HUES48 (cell line): ENCODE data around the gene TRIM54.

ENCODE experiments used
- H3K27ac ChIP-seq: one replicate; pipeline ENCODE4 v1.7.0; 2013; ENCODE audit warnings: low read depth, low read length, inconsistent platforms
- H3K27me3 ChIP-seq: 2 replicates; pipeline ENCODE4 v1.6.1; 2013; ENCODE audit warnings: mild to moderate bottlenecking, low read length; ENCODE audit not compliant: control insufficient read depth, insufficient read depth
- H3K36me3 ChIP-seq: 2 replicates; pipeline ENCODE4 v1.6.1; 2013; ENCODE audit warnings: low read length; ENCODE audit not compliant: control insufficient read depth, insufficient read depth
- H3K4me1 ChIP-seq: 2 replicates; pipeline ENCODE4 v1.6.1; 2013; ENCODE audit warnings: mild to moderate bottlenecking, low read length; ENCODE audit not compliant: control insufficient read depth, insufficient read depth
- H3K4me3 ChIP-seq: 2 replicates; pipeline ENCODE4 v1.5.1; 2013; ENCODE audit warnings: mild to moderate bottlenecking, low read depth, low read length
- H3K9ac ChIP-seq: 2 replicates; pipeline ENCODE4 v1.6.1; 2013; ENCODE audit warnings: mild to moderate bottlenecking, low read depth, low read length, moderate library complexity
- H3K9me3 ChIP-seq: 2 replicates; pipeline ENCODE4 v1.6.1; 2013; ENCODE audit warnings: low read length; ENCODE audit not compliant: control insufficient read depth, insufficient read depth

Gene TRIM54

DNA sequence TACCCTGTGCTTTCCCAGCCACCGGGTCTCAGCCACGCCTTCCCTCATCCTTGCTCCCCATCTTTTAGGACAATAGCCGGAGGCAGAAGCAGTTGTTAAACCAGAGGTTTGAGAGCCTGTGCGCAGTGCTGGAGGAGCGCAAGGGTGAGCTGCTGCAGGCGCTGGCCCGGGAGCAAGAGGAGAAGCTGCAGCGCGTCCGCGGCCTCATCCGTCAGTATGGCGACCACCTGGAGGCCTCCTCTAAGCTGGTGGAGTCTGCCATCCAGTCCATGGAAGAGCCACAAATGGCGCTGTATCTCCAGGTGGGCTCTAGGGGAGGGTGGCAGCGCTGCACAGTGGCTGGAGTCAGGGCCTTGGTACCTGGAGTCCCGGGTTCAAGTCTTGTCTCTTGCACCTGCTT, 23.3 kb downstream of the TRIM54 start:
- H3K27ac ChIP-seq, result no peak overlapping the region
- peaks cover 6% of the 10 kb centered on the region; the same call in 1 of the 2 replicates for H3K4me1 ChIP-seq
- H3K36me3 ChIP-seq, result no peaks in the 10 kb centered on the region
- H3K4me3 ChIP-seq, result no peak overlapping the region
- peaks cover 52% of the 10 kb centered on the region for H3K27me3 ChIP-seq
- H3K9ac ChIP-seq, result no peak overlapping the region
- no peaks in the 10 kb centered on the region for H3K9me3 ChIP-seq

DNA sequence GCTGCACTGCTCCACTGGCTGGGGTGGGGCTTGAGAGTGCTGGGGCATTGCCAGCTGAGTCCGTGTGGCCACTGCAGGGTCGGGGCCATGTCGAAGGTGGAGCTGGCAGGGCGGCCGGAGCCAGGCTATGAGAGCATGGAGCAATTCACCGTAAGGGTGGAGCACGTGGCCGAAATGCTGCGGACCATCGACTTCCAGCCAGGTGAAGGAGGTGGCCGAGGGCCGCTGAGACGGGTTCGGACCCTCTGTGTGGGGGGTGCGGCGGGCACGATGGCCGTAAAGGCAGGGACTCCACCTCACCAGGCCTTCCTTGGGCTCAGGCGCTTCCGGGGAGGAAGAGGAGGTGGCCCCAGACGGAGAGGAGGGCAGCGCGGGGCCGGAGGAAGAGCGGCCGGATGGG, 23.9 kb downstream of the TRIM54 start:
- H3K9ac ChIP-seq, result no peak overlapping the region
- no peaks in the 10 kb centered on the region for H3K9me3 ChIP-seq
- H3K27ac ChIP-seq, result no peak overlapping the region
- peaks cover 6% of the 10 kb centered on the region; the same call in 1 of the 2 replicates for H3K4me1 ChIP-seq
- H3K36me3 ChIP-seq, result no peaks in the 10 kb centered on the region
- peak overlapping the region; percentile 53; the same call in 1 of the 2 replicates for H3K4me3 ChIP-seq
- H3K27me3 ChIP-seq, result peaks cover 52% of the 10 kb centered on the region

DNA sequence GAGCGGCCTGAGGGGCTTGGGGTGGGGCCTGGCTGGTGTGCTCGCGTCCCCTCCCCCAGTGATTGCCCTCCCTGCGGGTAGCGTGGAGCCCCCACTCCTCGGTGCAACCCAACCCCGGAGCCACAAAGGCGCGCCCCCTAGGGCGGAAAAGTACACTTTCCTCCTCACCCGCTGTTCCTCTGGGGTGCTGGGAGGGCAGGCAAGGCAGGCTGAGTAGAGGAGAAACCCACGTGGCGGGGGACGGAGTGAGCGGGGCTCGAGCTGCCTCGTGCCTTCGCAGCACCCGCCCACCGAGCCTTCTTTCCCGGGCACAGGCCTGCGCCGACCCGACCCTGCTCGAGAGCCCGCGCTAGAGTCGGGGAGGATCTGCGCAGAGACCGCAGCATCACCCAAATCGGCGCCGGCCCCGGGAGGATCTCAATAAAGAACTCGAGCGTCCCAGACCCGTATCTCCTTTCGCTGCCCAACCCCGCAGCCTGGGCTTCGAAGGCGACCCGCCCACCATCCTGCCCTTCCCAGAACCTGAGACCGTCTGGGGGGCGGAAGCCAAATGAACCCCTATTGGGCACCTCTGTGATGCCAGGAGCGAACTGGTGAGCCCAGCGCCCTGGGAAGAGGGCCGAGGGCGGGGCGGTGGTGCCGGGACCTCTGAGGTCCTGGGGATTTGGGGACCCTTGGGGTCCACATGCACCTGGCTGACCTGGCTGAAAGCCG, 24.5 kb downstream of the TRIM54 start:
- H3K4me3 ChIP-seq, result peak overlapping the region; percentile 53
- H3K27ac ChIP-seq, result no peak overlapping the region
- peaks cover 52% of the 10 kb centered on the region for H3K27me3 ChIP-seq

DNA sequence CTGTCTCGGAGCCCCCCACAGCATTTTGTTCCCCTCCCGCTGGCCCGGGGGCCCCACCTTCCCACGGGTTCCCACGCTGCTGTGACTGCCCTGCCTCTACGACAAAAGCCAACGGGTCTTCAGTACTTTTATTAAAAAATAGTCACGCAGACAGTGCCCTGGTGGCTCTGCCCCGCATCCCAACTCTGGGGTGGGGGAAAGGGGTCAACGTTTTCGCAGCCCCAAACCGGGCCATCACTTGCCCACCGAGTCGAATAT, 25.0 kb downstream of the TRIM54 start:
- Histone ChIP-seq H3K9me3 (no peaks in the 10 kb centered on the region), H3K36me3 (no peaks in the 10 kb centered on the region), H3K27ac (no peak overlapping the region), H3K9ac (no peak overlapping the region), H3K4me1 (peaks cover 6% of the 10 kb centered on the region; the same call in 1 of the 2 replicates), H3K27me3 (peaks cover 52% of the 10 kb centered on the region), H3K4me3 (peak overlapping the region; percentile 53)

More for the DNA sequence above, 24.5 kb downstream of the TRIM54 start:
- H3K9ac ChIP-seq, result no peak overlapping the region
- H3K9me3 ChIP-seq, result no peaks in the 10 kb centered on the region
- peaks cover 6% of the 10 kb centered on the region; the same call in 1 of the 2 replicates for H3K4me1 ChIP-seq
- no peaks in the 10 kb centered on the region for H3K36me3 ChIP-seq

DNA sequence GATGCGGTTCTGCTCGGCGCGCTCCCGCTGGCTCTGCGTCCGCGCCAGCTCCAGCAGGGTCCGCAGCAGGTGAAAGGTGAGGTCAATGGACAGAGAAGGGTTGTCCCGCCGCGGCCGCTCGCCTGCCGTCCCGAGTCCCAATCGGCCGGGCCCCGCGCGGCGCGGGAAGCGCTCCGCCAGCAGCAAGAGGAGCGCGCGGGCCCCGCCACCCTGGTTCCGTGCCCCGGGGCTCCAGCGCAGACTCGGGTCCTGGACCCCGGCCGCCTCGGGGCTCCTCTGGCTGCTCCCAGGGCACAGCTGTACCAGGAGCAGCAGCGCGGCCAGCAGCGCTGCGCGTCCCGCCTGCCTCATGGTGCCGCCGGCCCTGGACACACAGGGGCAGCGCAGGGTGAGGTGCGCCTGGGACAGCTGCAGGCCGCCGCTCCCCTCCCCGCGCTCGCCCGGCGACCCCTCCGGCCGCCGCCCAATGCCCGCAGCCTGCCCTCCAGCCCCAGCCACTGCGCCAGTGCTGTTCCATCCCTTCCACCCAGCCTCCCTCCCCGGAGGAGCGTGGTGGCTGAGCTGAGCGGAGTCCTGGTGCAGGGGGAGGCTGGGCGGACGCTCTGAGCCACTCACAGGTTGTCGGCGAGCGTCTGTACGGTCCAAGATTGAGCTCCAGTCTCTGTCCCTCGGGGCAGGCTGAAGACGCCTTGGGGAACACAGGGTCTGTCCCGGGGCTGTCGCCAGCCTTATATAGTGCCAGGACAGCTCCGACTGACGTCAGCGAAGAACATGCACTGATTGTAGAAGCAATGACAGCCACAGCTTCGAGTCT, 25.5 kb downstream of the TRIM54 start:
- Histone ChIP-seq H3K4me1 (peaks cover 6% of the 10 kb centered on the region; the same call in 1 of the 2 replicates), H3K9me3 (no peaks in the 10 kb centered on the region), H3K27me3 (peaks cover 52% of the 10 kb centered on the region), H3K36me3 (no peaks in the 10 kb centered on the region), H3K9ac (no peak overlapping the region), H3K27ac (no peak overlapping the region), H3K4me3 (peak overlapping the region; percentile 53)

DNA sequence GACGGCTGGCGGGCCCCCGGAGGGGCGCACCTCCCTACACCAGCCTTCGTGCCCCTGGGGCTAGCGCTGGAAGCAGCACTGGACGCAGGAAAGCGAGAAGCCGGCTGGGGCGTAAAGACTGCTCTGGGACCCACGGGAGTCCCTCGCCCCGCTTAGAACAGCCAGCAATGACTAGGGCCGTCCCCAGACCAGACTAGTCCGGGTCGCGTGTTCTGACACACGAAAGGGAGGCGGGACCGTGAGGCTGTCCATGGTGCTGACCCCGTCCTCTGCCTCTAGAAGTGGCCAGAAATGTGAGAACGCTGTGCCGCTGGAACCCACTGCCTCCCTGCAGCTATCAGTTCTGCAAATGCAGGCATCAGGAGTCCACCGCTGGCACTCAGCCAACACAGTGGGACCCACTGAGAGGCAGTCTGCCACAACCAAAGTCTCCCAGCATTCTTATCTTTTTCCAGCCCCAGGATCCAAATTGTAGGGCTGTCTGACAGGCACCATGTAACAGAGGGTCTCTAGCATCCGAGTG, 26.2 kb downstream of the TRIM54 start, which contains the start of gene UCN:
TSS of gene UCN (minus strand) at position 87 of the 523 bp plus-strand sequence. CDS start 550 bp downstream, outside the sequence.
- Histone ChIP-seq H3K27ac (no peak within 1 kb of the TSS), H3K9ac (no peak within 1 kb of the TSS), H3K36me3 (no peaks in the 10 kb centered on the region), H3K27me3 (peaks cover 52% of the 10 kb centered on the region), H3K9me3 (no peaks in the 10 kb centered on the region), H3K4me1 (peaks cover 6% of the 10 kb centered on the region; the same call in 1 of the 2 replicates), H3K4me3 (peak within 1 kb of the TSS; percentile 53)

DNA sequence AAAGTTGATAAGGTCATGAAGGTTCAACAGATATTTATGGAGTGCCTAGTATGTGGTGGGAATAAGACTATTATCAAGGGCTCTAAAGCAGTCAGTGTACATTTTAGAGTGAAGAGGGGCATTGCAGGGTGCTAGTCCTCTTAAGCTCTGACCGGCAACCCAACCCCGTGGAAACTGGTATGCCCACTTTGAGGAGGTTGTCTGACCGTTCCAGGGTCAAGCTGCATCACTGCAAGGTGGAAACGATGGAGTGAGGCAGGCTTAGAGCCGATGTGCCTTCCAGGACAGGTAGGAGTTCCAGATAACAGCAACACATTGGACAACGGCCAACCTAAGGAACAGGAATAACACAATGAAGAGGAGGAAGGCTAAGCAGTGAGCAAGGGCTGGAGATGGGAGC, 27.4 kb downstream of the TRIM54 start:
- Histone ChIP-seq H3K4me3 (no peak overlapping the region), H3K9me3 (no peaks in the 10 kb centered on the region), H3K9ac (no peak overlapping the region), H3K27me3 (peaks cover 48% of the 10 kb centered on the region), H3K36me3 (no peaks in the 10 kb centered on the region), H3K27ac (no peak overlapping the region), H3K4me1 (peaks cover 6% of the 10 kb centered on the region; the same call in 1 of the 2 replicates)

DNA sequence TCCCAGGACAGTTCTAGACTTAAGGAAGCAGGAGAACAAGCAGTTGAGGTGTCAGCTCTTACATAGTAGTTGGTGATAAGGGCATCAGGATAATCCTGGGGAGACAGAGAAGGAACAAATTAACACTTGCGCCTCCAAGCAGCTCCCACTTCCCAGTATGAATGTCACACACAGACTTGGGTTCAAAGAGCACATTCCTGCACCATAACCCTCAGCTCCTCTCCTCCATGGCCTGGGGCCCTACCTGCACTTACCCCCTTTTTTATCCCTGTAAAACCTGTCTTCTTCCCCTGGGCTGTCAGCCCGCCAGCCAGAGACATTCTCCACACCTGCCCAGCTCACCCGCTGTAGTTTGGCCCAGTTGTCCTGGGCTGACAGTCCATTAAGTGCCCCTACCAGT, 29.9 kb downstream of the TRIM54 start:
- H3K9ac ChIP-seq, result no peak overlapping the region
- H3K4me3 ChIP-seq, result no peak overlapping the region
- peaks cover 23% of the 10 kb centered on the region for H3K27me3 ChIP-seq
- H3K36me3 ChIP-seq, result no peaks in the 10 kb centered on the region
- H3K4me1 ChIP-seq, result no peaks in the 10 kb centered on the region
- no peaks in the 10 kb centered on the region for H3K9me3 ChIP-seq
- no peak overlapping the region for H3K27ac ChIP-seq

DNA sequence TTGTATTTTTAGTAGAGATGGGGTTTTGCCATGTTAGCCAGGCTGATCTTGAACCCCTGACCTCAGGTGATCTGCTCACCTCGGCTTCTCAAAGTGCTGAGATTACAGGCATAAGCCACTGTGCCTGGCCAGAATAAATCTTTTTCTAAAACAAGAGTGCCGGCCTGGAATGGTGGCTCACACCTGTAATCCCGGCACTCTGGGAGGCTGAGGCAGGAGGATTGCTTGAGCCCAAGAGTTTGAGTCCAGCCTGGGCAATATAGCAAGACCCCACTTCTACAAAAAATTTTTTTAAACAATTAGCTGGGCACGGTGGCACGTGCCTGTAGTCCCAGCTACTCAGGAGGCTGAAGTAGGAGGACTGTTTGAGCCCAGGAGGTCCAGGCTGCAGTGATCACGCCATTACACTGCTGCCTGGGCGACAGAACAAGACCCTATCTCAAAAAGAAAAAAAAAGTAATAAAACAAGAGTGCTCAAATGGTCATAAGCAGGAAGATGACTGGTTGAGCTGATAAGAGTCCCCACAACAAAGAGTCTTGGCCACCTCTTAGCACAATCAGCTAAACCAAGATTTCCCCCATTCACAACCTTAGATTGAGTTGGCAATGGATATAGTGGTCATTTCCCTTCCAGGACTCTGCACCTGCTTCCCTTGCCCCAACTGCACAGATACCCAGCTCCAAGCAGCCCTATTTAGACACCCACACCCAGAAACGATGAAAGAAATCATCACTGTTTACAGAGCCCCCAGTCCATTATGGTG, 31.8 kb downstream of the TRIM54 start:
- H3K27ac ChIP-seq, result no peak overlapping the region
- H3K27me3 ChIP-seq, result peaks cover 5% of the 10 kb centered on the region; the same call in 1 of the 2 replicates
- no peaks in the 10 kb centered on the region for H3K36me3 ChIP-seq
- no peaks in the 10 kb centered on the region for H3K4me1 ChIP-seq
- no peaks in the 10 kb centered on the region for H3K9me3 ChIP-seq
- no peak overlapping the region for H3K4me3 ChIP-seq
- no peak overlapping the region for H3K9ac ChIP-seq

DNA sequence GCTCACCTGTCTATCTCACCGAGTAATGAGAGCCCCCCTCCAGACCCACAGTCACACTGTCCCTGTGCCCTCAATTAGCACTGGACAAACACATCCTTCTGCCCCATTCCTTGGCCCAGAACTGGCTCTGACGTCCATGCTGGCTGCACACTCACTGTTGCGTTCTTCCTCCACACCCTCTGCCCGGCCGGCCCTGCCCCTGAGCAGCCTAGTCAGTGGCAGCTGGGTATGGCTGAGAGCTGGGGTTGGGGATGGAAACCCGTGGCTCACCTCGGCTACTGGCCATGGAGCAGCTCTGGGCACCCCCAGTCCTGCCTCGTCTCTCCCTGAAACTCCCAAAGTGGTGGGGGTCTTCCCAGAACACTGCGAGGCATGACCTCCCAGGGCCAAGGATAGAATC, 32.5 kb downstream of the TRIM54 start:
- Histone ChIP-seq H3K4me1 (no peaks in the 10 kb centered on the region), H3K4me3 (no peak overlapping the region)

More for the DNA sequence above, 32.5 kb downstream of the TRIM54 start:
- no peaks in the 10 kb centered on the region for H3K36me3 ChIP-seq
- H3K9me3 ChIP-seq, result no peaks in the 10 kb centered on the region
- H3K27me3 ChIP-seq, result 0 out of 2 replicates have a peak, but pooled peaks cover under 1% of the 10 kb centered on the region
- H3K9ac ChIP-seq, result no peak overlapping the region
- no peak overlapping the region for H3K27ac ChIP-seq
